ENCODE data around the gene VEGFA.

- TF ChIP-seq, protein P1, sequence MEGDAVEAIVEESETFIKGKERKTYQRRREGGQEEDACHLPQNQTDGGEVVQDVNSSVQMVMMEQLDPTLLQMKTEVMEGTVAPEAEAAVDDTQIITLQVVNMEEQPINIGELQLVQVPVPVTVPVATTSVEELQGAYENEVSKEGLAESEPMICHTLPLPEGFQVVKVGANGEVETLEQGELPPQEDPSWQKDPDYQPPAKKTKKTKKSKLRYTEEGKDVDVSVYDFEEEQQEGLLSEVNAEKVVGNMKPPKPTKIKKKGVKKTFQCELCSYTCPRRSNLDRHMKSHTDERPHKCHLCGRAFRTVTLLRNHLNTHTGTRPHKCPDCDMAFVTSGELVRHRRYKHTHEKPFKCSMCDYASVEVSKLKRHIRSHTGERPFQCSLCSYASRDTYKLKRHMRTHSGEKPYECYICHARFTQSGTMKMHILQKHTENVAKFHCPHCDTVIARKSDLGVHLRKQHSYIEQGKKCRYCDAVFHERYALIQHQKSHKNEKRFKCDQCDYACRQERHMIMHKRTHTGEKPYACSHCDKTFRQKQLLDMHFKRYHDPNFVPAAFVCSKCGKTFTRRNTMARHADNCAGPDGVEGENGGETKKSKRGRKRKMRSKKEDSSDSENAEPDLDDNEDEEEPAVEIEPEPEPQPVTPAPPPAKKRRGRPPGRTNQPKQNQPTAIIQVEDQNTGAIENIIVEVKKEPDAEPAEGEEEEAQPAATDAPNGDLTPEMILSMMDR (IDR thresholded peaks at IDR 0.05): no peak
- TF ChIP-seq POLR2AphosphoS5 (IDR thresholded peaks at IDR 0.05) (no peak), POLR2A (IDR thresholded peaks at IDR 0.05) (no peak)
These were observed 47.0 kb upstream of the VEGFA start for GRCh38 chr6:43722920-43723545.
